ENCODE results near the gene MAFG.

DNA sequence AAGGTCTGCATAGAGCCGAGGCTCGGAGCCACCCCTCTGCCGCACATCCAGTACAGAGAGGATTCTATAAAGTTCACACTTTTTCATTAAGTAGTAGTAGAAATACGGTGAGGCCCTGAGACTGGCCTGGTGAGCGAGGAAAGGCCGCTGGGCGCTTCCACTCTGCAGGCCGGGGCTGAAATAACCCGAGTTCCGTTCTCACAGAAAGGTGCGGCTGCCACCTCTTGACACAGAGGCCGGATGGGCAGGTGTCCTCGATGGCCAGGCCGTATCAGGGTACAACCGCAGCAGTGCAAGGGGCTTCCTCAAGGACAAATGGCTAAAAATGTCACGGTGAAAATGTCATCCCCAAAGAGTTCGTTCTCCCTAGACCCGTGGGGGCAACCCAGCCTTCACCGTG, 15.6 kb downstream of the MAFG start:
- TF ChIP-seq POLR2A (IDR thresholded peaks at IDR 0.05) = no peak
- no peak for TF ChIP-seq CTCF (IDR thresholded peaks at IDR 0.05)

All from suprapubic skin (tissue), 3 donors.